HG03045 (cell line): ENCODE results near the gene THSD7B.

Experiments
- ATAC-seq: cut with Tn5 transposase; IDR thresholded peaks from one replicate; pipeline ENCODE4 v1.9.1; 2021; ENCODE audit warnings: mild to moderate bottlenecking, moderate library complexity; ENCODE audit not compliant: unreplicated experiment

THSD7B gene

DNA sequence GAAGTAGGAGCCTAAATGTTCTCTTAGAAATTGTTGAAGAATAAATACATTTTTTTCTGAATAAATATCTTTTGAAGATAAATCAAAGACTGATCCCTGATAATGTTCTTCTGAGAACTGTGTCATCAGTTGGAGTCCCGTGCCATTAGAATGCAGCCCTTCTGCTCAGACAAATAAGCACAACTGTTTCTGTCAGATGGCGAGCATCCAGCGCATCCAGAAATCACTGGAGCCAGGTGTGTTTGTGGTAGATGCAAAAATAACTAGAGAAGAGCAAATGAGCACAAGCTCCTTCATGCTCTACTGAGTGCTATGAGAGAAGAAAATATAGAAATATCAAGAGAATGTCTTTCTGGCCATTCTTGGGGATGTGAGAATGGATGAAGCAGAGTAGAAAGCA, 573.7 kb downstream of the THSD7B start:
- no peak for ATAC-seq

DNA sequence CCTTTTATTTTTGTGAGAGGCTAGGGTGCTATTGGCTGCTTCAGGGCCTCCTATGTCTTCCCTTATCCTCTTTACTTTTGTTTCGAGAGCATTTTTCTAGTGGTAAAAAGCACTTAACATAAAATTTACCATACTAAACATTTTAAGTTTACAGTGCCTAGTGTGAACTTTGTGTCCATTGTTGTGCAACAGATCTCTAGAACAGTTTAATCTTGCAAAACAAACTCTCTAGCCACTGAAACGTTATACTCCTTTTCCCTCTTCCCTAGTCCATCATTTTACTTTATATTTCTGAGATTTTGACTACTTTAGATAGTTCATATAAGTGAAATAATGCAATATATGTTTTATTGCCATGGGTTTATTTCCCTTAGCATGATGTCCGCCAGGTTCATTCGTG, 580.6 kb downstream of the THSD7B start:
- ATAC-seq: no peak

DNA sequence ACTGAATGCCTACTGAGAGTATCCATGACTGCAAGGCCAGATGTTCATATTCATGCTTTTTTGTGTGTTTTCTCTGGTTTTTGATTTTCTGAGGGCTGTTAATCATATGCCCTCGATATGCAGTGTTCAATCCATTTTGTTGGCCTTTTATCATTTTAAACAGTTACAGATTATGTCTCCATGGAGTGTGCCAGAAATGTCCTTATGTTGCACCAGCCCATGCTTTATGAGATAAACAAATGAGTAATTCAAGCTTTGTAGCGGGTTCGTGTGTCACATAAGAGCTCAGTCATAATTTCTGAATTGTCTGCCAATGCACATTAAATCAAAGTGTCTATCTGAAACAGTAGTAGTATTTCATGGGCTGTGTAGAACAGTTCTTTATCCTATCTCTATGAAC, 583.0 kb downstream of the THSD7B start:
- ATAC-seq: no peak

DNA sequence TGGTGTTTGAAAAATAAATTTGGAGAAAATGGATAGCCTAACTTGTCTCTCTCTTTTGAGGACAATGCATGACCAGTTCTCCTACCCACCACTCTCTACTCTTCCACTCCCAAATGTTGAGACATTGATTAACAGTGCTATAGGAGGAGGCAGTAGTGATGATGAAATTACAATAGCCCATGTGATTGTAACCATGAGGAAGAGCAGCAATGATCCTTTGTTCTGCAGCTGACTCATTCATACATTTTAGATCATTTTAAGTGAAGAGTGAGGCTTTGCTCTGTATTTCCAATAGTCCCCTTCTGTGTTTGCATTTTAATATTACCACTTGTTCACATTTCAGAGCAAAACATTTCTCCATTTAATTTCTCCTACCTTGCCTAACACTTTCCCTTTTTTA, 592.3 kb downstream of the THSD7B start:
- ATAC-seq: no peak

DNA sequence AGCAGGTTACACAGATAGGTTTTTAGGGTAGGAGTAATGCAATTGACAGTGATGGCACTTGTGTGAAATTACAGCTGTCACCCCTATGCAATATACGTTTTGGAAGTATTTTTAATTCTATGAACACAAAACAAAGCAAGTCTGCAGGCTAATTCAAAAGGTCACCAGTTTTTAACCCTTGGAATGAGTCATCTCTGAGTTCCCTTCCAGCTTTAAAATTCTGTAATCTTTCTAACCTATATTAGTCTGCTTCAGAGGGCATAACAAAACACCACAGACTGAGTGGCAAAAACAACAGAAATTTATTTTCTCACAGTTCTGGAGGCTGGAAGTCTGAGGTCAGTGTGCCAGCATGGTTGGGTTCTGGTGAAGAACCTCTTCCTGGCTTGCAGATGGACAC, 602.0 kb downstream of the THSD7B start:
- no peak for ATAC-seq

DNA sequence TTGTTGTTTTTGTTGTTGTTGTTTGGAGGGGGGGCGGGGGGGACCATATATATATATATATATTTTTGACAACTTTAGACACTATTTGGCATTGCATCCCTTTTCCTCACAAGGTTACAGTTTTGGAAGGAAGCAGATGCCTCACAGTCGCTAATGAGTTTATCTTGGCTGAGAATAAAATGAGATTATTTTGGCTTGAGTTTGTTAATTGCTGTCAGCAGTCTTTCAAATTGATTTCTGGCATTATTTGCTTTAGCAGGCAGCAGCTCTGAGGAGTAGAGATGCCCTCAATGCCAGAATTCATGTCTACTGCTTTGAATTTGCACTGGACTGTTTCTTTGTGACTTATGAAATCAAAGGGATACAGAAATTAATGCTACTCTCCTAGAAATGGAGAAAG, 603.8 kb downstream of the THSD7B start:
- no peak for ATAC-seq

DNA sequence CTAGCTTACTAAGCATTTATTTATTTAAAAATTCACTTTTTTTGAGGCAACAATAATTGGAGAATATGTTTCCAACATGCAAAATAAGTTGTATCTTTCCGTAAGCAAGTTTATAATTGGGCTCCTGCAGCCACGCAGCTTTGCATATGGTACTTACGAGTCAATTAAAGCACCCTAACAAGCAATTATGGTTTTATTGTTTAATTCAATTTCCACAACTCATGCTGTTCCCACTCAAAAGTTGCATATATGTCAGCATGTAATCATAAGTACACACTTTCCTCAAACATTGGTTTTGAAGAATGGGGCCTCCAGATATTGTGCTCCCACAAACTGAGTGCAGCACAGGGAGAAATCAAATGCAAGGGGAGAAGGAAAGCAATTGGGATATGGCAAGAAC, 613.8 kb downstream of the THSD7B start:
- ATAC-seq: no peak

DNA sequence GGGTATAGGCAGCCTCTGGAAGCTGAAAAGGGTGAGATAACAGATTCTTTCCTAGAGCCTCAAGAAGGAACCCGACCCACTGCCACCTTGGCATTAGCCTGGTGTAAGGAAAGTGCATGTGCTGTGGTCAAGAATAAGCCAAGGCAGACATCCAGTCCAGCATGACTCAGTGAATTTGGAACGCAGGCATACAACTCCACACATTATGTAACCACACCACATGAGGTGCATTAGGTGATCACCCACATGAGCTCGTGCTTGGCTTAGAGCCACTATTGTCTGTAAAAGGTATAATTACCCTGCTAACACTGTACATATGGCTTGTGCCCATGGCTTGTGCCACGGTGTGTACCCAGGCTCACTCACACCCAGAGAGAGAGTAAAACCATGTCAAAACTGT, 615.3 kb downstream of the THSD7B start:
- ATAC-seq: no peak

DNA sequence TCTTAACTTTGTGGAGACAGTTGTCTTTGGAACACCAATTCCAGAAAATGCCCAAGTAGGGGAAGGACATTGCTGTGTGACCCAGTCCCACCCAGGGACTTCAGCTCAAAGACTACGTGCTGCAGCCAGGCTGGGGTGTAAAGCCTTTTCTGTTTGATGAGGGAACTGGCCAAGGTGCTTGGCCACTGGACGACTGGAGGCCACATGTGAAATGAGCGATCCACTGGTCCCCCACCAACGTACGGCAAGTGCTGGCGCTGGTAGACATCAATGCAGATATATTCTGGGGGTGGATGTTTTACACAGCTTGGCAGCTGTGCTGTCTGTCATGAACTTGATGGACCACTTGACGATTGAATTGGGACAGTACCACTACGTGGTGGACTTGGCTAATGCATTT, 616.4 kb downstream of the THSD7B start:
- no peak for ATAC-seq

DNA sequence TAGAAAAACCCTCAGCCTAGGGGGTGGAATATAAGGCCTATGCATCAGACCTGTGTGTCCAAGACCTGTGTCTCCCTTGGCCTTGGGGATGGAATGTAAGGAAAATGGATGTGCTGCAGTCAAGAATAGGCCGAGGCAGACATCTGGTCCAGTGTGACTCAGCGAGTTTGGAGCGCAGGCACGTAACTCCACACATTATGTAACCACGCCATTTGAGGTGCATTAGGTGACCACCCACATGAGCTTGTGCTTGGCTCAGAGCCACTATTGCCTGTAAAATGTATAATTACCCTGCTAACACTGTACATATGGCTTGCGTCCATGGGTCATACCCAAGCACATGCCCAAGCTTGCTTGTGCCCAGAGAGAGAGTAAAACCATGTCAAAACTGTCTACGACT, 618.0 kb downstream of the THSD7B start:
- ATAC-seq: no peak

DNA sequence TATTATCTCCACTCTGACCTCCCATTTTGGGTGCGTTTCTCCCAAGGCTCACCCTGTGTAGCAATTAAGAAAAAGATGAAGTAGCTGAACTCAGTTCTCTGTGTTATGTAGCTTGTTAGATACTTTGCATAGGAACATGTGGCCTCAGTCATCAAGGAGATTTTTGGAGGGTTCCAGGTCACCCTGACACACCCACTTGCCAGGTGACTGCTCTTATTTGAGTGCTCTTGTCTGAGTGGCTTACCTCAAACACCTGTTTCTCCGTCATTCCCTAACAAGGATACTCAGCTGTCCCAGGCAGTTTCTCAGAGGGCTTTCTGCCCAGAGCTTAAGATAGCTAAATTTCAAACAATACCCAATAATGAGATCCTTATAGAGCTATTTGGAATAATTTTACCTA, 621.7 kb downstream of the THSD7B start:
- no peak for ATAC-seq

DNA sequence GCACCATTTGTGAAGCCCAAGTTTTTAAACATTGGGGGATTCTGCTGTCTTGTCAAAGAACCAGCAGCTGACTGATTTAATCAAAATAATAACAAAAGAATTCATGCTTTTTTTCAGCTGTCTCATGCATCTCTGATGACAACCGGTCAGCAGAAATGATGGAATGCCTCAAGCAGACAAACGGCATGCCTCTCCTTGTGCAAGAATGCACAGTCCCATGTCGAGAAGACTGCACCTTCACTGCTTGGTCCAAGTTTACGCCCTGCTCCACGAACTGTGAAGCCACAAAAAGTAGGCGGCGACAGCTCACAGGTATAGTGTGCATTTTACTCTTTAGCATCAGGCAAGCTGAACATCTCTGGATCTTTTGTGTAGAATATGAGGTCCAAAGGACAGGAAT, 640.2 kb downstream of the THSD7B start:
- ATAC-seq: no peak

DNA sequence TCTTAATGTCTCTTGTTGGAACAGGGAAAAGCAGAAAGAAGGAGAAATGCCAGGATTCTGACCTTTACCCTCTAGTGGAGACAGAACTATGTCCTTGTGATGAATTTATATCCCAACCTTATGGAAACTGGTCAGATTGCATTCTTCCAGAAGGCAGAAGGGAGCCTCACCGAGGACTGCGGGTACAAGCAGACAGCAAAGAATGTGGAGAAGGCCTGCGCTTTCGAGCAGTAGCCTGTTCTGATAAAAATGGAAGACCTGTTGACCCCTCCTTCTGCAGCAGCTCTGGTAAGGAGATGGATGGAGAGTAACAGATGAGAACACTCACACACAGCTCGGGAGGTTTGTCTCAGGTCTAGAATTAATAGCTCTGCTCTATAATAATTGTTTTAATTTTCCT, 646.2 kb downstream of the THSD7B start:
- ATAC-seq: no peak

DNA sequence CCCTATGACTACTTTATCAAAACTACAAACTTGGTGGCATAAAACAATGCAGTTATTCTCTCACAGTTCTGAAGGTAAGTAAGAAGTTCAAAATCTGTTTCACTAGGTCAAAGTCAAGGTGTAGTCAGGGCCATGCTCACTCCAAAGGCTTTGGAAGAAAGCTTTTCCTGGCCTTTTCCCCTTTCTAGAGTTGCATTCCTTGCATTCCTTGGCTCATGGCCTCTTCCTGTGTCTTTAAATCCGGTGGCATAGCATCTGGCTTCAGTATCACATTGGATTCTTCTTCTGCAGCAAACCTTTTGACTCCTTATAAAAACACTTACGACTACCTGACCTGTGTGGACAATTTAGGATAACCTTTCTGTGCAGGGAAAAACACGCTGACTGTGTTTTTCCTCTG, 655.4 kb downstream of the THSD7B start:
- ATAC-seq: no peak

DNA sequence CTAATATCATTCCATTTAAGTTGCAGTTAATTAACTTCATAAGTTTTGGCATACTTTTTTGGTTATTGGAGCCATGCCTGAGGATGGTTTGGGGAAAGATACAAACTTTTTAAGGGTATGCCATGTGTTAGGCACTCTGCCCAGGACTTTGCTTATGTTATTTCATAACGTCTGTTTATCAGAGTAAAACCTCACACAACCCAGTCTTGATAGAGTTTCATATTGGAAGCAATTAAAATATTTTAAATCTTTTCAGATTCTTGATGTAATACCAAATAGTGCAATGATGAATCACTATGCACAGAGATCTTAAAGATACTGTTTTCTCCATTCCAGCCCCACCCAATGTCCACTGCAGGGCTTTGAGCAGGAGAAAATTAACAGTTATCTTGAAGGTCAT, 669.8 kb downstream of the THSD7B start:
- no peak for ATAC-seq

DNA sequence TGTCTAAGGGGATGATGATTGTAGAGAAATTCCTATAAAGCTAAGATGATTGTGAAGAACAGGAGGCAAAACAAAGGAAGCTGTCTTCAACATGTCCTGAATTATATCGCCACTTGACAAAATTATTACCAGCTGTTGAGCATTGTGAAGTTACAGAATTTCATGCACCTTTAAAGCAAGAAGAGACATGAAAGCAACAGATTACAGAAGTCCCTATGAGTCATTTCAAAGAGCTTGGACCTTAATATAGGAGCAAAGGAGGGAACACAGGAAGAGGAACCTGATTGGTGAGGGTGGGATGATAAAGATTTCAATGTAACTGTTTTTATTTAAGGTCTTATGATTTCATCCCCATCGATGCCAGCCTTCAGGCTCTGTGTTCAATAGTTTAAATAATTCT, 672.0 kb downstream of the THSD7B start:
- ATAC-seq: no peak

DNA sequence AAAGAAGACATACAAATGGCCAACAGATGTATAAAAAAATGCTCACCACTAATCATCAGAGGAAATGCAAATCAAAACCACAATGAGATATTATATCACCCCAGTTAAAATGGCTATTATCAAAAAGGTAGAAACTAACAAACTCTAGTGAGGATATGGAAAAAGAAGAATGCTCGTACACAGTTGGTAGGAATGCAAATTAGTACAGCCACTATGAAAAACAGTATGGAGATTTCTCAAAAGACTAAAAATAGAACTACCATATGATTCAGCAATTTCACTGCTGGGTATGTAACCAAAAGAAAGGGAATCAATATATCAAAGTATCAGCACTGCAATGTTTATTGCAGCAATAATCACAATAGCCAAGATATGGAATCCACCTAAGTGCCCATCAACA, 679.6 kb downstream of the THSD7B start:
- ATAC-seq: no peak

DNA sequence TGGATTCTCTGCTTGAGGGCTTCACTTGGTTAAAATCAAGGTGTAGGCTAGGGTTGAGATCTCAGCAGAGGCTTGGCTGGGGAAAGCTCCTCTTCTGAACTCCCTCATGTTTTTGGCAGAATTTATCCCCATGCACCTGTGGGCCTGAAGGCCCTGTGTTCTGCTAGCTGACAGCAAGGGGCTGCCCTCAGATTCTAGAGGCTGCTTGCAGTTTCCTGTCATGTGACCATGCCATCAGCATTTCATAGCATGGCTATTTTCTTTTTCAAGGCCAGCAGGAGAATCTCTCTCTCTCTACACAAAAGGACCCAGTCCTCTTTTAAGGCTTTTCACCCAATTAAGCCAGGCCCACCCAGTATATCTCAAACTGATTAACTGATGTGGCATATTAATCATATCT, 684.1 kb downstream of the THSD7B start:
- ATAC-seq: no peak

DNA sequence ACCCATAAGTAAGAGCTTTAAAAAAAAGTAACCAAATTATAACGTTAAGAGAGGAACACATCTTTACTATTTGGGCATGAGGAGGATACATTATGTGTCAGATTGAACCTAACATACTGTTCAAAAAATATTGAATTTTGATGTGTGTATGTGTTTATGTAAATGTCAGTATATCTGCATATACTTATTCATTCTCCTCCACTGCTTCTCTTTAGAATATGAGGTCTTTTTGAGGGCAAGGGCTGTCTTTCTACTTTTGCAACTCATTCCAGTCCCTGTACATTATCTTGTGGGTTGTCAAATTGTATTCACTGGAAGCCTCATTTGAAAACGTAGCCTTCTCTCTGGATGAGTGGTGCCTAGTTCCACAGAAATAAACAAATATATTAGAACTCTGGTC, 689.5 kb downstream of the THSD7B start:
- ATAC-seq: no peak

DNA sequence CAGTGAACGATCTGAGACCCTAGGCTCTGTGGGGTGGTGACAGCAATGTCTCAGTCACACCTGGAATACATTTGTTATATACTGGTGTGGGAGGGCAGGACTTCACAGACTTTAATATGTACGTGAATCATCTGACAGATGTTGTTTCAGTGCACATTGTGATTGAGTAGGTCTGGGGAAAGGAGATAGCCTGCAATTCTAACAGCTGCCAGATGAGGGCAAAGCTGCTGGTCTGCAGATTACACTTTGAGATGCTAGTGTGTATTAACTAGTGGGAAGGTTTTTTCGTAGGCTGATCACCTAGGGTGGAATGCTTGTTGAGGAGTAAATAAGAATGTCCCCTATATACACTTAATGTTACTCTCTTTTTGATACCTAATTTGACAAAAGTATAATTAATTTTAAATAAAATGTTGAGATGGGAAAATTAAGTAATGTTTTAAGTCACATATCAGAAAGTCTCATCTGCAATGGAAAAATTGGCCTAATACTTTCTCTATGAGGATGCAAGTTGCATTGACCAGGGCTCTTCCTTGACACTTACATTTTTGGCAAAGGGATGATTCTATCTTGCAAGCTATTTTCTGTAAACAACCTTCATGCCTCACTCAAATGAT, 702.0 kb downstream of the THSD7B start:
- ATAC-seq: peak; percentile 83

DNA sequence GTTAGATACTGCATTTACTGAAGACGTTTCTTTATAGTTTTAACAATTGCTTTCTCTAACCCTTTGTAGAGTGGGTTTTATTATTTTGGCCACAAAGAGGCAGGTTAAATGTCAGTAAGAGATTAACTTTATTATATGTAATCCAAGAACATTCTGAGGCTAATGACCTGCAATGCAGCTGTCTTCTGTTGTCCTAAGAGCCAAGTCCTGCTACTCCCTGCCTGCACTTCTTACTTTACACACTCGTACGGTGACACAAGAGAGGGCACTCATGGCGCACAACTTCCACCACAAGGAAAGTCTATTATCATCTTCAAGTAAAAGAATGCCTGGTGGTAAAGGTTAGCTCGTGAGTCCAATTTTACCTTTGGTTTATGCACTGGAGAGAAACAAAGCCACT, 727.9 kb downstream of the THSD7B start:
- no peak for ATAC-seq

DNA sequence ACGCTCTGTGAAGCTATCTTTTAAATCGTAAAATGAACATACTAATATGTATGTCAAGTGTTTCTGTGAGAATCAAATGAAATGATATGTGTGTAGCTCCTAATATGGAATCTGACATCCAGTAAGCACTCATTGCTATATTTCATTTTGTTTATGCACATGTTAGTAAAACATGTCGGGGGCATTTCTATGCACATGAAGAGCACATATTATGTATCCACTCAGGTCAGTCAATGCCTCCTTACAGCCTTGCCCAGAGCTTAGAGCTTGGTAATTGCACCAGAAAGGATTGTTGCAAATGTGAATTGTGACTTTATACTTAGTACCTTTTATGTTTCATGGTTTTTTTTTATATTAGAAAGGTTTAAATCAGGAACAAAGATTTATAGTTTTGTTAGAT, 735.3 kb downstream of the THSD7B start:
- no peak for ATAC-seq

DNA sequence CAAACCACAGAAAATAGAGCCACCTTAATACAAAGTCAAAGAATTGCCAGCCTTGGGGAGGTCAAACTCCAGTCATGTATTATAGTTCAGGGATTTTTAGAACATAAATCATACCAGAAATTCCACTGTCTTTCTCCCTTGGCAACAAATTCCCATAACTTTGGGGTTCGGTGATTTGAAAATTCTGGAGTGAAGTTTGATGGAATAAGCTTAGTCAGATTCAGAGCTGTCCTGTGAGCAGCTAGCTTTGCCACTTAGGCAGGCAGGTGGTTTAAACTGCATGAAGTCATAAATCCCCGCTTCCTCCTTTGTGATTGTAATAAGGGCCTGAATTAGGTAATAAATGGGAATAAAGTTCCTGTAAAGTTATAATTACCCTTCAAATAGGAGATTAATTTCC, 741.9 kb downstream of the THSD7B start:
- no peak for ATAC-seq
